ENCODE data around the gene CABP4. TPM values are rescaled to one million over a fixed set of nuclear protein-coding genes. Genes with fewer than 3 reads are reported as not detected.
"Not testable (repeated sequence)": the region's sequence is repeated elsewhere in the genome, so short reads cannot be mapped to it uniquely, and the experiment has no call there.

The CABP4 gene
- total RNA-seq, 1 donor = not detected

DNA sequence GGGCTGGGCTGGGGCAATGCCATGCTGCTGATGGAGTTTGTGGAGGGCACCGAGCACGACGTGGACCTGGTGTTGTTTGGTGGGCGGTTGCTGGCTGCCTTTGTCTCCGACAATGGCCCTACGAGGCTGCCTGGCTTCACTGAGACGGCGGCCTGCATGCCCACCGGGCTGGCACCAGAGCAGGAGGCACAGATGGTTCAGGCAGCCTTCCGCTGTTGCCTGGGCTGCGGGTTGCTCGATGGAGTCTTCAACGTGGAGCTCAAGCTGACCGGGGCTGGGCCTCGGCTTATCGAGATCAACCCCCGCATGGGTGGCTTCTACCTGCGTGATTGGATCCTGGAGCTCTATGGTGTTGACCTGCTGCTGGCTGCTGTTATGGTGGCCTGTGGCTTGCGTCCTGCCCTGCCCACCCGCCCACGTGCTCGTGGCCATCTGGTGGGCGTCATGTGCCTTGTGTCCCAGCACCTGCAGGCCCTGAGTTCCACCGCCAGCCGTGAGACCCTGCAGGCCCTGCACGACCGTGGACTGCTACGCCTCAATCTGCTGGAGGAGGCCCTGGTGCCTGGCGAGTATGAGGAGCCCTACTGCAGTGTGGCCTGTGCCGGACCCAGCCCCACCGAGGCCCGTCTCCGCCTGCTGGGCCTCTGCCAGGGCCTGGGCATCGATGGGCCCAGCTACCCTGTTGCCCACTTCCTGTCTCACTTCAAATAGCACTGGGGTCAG is 31.1 kb upstream of the CABP4 start:
- Histone ChIP-seq H3K9me3 (ENCODE audit: low read depth, low read length) (no peaks in the 10 kb centered on the region), H3K79me2 (ENCODE audit: insufficient read depth, low read length) (peaks cover 8% of the 10 kb centered on the region), H3K4me3 (ENCODE audit: insufficient read depth, low read length) (no peak overlapping the region), H3K27ac (ENCODE audit: low read depth, low read length) (no peak overlapping the region), H3K36me3 (ENCODE audit: insufficient read depth, low read length) (no peaks in the 10 kb centered on the region), H4K20me1 (ENCODE audit: insufficient read depth, low read length) (no peaks in the 10 kb centered on the region), H3K4me1 (ENCODE audit: insufficient read depth, low read length) (peaks cover 7% of the 10 kb centered on the region), H2AFZ (ENCODE audit: low read length) (no peak overlapping the region), H3K27me3 (ENCODE audit: insufficient read depth, low read length) (no peaks in the 10 kb centered on the region), H3K4me2 (ENCODE audit: insufficient read depth, low read length) (no peak overlapping the region)
- DNase-seq (ENCODE audit: insufficient read length, low spot score, missing footprints) = no peak
- no peak for TF ChIP-seq CTCF (IDR thresholded peaks at IDR 0.05; ENCODE audit: extremely low read depth, low read depth, low read length)

- not testable (repeated sequence) for H4K20me1 ChIP-seq (ENCODE audit: insufficient read depth, low read length); H3K9me3 ChIP-seq (ENCODE audit: low read depth, low read length); DNase-seq (ENCODE audit: insufficient read length, low spot score, missing footprints); H3K27me3 ChIP-seq (ENCODE audit: insufficient read depth, low read length)
- peaks cover 25% of the 10 kb centered on the region for H3K79me2 ChIP-seq (ENCODE audit: insufficient read depth, low read length)
- H3K4me1 ChIP-seq (ENCODE audit: insufficient read depth, low read length) = peaks cover 12% of the 10 kb centered on the region
- H3K36me3 ChIP-seq (ENCODE audit: insufficient read depth, low read length) = peaks cover 23% of the 10 kb centered on the region
- H3K4me3 ChIP-seq (ENCODE audit: insufficient read depth, low read length) = peak overlapping the region; percentile 79
- H3K4me2 ChIP-seq (ENCODE audit: insufficient read depth, low read length) = peak overlapping the region; percentile 87
- H3K27ac ChIP-seq (ENCODE audit: low read depth, low read length) = peak overlapping the region; percentile 84
- H2AFZ ChIP-seq (ENCODE audit: low read length) = peak overlapping the region; percentile 90
These were observed 27.7 kb upstream of the CABP4 start for GRCh38 chr11:67427364-67427859.

DNA sequence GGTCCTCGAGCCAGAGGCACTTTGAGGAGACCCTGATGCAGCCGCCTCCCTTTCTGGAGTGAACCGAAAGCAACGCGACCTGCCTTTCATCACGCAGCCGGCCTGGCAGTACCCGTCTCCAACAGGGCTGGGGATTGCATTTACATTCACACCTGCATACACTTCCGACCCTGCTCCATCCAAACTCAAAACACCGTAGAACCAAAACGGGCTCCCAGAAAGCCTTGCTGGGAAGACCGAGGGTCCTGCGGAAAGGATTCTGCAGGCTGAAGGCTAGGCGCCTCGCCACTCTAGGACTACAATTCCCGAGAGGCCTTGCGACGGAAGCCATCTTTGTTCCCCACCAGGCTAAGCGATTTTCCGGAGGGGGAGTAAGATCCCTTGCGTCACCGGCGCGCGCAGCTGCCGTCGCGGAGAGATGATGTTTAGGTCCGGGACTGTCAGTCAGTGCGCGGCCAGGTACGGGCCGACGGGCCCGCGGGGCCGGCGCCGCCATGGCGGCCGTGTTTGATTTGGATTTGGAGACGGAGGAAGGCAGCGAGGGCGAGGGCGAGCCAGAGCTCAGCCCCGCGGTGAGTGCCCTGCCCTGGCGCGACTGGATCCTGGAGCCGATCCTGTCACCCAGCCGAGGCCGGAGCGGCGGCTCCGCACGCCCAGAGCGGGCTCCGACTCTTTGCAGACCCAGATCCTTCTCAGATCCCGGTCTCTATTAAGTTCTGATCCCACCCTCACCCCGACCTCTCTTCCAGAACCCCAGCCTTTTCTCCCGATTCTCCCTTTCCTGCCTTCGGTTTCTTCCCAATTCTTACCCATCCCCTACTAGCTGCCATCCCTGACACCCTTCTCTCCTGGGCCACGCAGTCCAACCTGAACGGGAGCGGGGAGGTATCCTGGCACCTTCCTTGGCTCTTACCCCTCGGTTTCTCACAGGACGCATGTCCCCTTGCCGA is 26.8 kb upstream of the CABP4 start, which contains the start of gene RPS6KB2:
Gene RPS6KB2 (plus strand): TSS at position 443 of the 950 bp plus-strand sequence. CDS start 52 bp downstream, at position 495.
- no peak for TF ChIP-seq CTCF (IDR thresholded peaks at IDR 0.05; ENCODE audit: extremely low read depth, low read depth, low read length)
- Histone ChIP-seq H3K27me3 (ENCODE audit: insufficient read depth, low read length) (no peaks in the 10 kb centered on the region), H3K9me3 (ENCODE audit: low read depth, low read length) (no peaks in the 10 kb centered on the region)

DNA sequence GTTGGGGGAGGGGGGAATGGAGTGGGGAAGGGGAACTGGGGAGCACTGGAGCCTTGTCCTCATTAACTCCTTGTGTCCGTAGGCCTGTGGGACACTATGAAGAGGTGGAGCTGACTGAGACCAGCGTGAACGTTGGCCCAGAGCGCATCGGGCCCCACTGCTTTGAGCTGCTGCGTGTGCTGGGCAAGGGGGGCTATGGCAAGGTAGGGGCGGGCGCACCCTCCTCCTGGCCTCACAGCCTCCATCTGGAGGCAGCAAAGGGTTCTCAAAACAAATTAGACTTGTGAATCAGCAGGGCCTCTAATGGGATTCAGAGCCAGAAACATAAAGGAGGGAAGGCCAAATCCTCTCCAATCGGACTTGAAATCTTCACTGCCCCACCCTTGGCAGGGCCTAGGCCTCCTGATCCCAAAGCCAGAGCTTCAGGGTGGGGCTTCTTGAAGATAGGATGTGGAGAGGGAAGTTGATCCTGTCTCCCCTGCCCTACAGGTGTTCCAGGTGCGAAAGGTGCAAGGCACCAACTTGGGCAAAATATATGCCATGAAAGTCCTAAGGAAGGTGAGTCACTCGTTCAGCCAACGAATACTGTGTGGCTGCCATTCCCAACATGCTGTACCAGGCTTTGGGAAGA is 26.0 kb upstream of the CABP4 start:
- no peak for DNase-seq (ENCODE audit: insufficient read length, low spot score, missing footprints)

More for the DNA sequence above, 26.8 kb upstream of the CABP4 start, which contains the start of gene RPS6KB2:
- Histone ChIP-seq H2AFZ (ENCODE audit: low read length) (peak within 1 kb of the TSS; percentile 90), H3K79me2 (ENCODE audit: insufficient read depth, low read length) (peaks cover 25% of the 10 kb centered on the region), H3K36me3 (ENCODE audit: insufficient read depth, low read length) (peaks cover 31% of the 10 kb centered on the region), H3K27ac (ENCODE audit: low read depth, low read length) (peak within 1 kb of the TSS; percentile 84), H4K20me1 (ENCODE audit: insufficient read depth, low read length) (no peaks in the 10 kb centered on the region), H3K4me2 (ENCODE audit: insufficient read depth, low read length) (peak within 1 kb of the TSS; percentile 87), H3K4me1 (ENCODE audit: insufficient read depth, low read length) (peaks cover 12% of the 10 kb centered on the region), H3K4me3 (ENCODE audit: insufficient read depth, low read length) (peak within 1 kb of the TSS; percentile 79)
- DNase-seq (ENCODE audit: insufficient read length, low spot score, missing footprints) = peak; percentile 100

More for the DNA sequence above, 26.0 kb upstream of the CABP4 start:
- Histone ChIP-seq H4K20me1 (ENCODE audit: insufficient read depth, low read length) (no peaks in the 10 kb centered on the region), H3K4me3 (ENCODE audit: insufficient read depth, low read length) (peak overlapping the region; percentile 79), H3K4me2 (ENCODE audit: insufficient read depth, low read length) (peak overlapping the region; percentile 87), H3K27ac (ENCODE audit: low read depth, low read length) (peak overlapping the region; percentile 84), H3K4me1 (ENCODE audit: insufficient read depth, low read length) (peaks cover 12% of the 10 kb centered on the region), H3K27me3 (ENCODE audit: insufficient read depth, low read length) (no peaks in the 10 kb centered on the region), H2AFZ (ENCODE audit: low read length) (no peak overlapping the region), H3K36me3 (ENCODE audit: insufficient read depth, low read length) (peaks cover 34% of the 10 kb centered on the region), H3K9me3 (ENCODE audit: low read depth, low read length) (no peaks in the 10 kb centered on the region), H3K79me2 (ENCODE audit: insufficient read depth, low read length) (peaks cover 25% of the 10 kb centered on the region)
- no peak for TF ChIP-seq CTCF (IDR thresholded peaks at IDR 0.05; ENCODE audit: extremely low read depth, low read depth, low read length)

Measured in osteoblast (primary cell).